ENCODE data around the gene ATAD3B. TPM values are rescaled to one million over a fixed set of nuclear protein-coding genes. Genes with fewer than 3 reads are reported as not detected.
A peak's percentile ranks its signal among the peaks of the same experiment; 100 is the strongest.
"Not testable (repeated sequence)": the region's sequence is repeated elsewhere in the genome, so short reads cannot be mapped to it uniquely, and the experiment has no call there.

Gene ATAD3B
- total and polyA plus RNA-seq, 2 of the 13 experiments (the other 11 are each of a cell fraction or from before 2014, with no cell fraction given) = 9.6 to 31.1 TPM

- H3K4me1 ChIP-seq (ENCODE audit: insufficient read depth, low read length) = peaks cover 12% of the 10 kb centered on the region
- peak overlapping the region in 2 of 3 experiments; percentile 43 to 58; a peak in 4 of 6 replicates for H3K4me3 ChIP-seq (replicated peaks in 1 of 3; ENCODE audit: insufficient read depth in 1 of 3, low read depth in 2 of 3, low read length in 3 of 3)
- FAIRE-seq (peak; percentile 86), DNase-seq (ENCODE audit: low spot score) (peak; percentile 32), ATAC-seq (peak; percentile 64)
- H2AFZ ChIP-seq (ENCODE audit: low read length); H3K79me2 ChIP-seq (ENCODE audit: insufficient read depth, low read length); H4K20me1 ChIP-seq (ENCODE audit: insufficient read depth, low read length); H3K36me3 ChIP-seq (replicated peaks in 1 of 2; ENCODE audit: control insufficient read depth in 1 of 2, insufficient read depth in 2 of 2, low read length in 2 of 2); H3K27me3 ChIP-seq (ENCODE audit: control insufficient read depth in 1 of 2, insufficient read depth in 2 of 2, low read length in 2 of 2); intact Hi-C loops (cut with micrococcal nuclease; ENCODE audit: unreplicated experiment); CTCF ChIA-PET (ENCODE audit: low intra/inter-chr PET ratio, low total read pairs); H3K27ac ChIP-seq (ENCODE audit: extremely low read length, insufficient read depth, low read length); H3K9me3 ChIP-seq (ENCODE audit: low read length); in situ Hi-C loops (cut with HindIII; ENCODE audit: extremely low pct_ligation_motif_present, low pct_unique_long_range_greater_than_20kb); TF ChIP-seq GABPA (IDR thresholded peaks at IDR 0.05; ENCODE audit: low read depth, low read length); USF2 (IDR thresholded peaks at IDR 0.05; ENCODE audit: low read depth, low read length); CREM (CRISPR knock-in tag; IDR thresholded peaks at IDR 0.05); CREB1 (IDR thresholded peaks at IDR 0.05): not testable (repeated sequence)
- H3K4me2 ChIP-seq (ENCODE audit: low read depth, low read length) = peak overlapping the region; percentile 62
- 2% methylated on average over 6 of the region's 22 CpGs for WGBS (ENCODE audit: low lambda C conversion rate)
- BruUV-seq (replicated peaks) = TSS peak; percentile 91
- H3K9ac ChIP-seq (ENCODE audit: insufficient read depth, low read depth, low read length) = 0 out of 2 replicates have a peak overlapping the region, but pooled peaks have one; percentile 15
- POLR2A ChIA-PET = interaction anchor here (0.6 to 3.4 kb wide), 13 partner anchors 60 to 110 kb away, joined by 3 to 40 read pairs (median 4); partner anchors contain the start of genes ANKRD65, CCNL2, MIB2 and MRPL20
- TF ChIP-seq GATAD1 (CRISPR knock-in tag; IDR thresholded peaks at IDR 0.05) = 0 out of 2 replicates have a peak, but pooled peaks have one; percentile 5
- 0 out of 2 replicates have a peak, but pooled peaks have one; percentile 1 for TF ChIP-seq PHF21A (CRISPR knock-in tag; IDR thresholded peaks at IDR 0.05)
- TF ChIP-seq KLF6 (CRISPR knock-in tag; IDR thresholded peaks at IDR 0.05) = peak; percentile 17; the same call in 1 of the 2 replicates
- peak; percentile 54; the same call in 1 of the 2 replicates for TF ChIP-seq ZNF232 (CRISPR knock-in tag; IDR thresholded peaks at IDR 0.05; ENCODE audit: borderline replicate concordance)
- 0 out of 2 replicates have a peak, but pooled peaks have one; percentile 17 for TF ChIP-seq POGZ (CRISPR knock-in tag; IDR thresholded peaks at IDR 0.05)
- peak; percentile 61 for TF ChIP-seq KAT8 (CRISPR knock-in tag; IDR thresholded peaks at IDR 0.05)
- 0 out of 2 replicates have a peak, but pooled peaks have one; percentile 70 for TF ChIP-seq ZNF605 (CRISPR knock-in tag; IDR thresholded peaks at IDR 0.05)
- TF ChIP-seq NR2C2 (CRISPR knock-in tag; IDR thresholded peaks at IDR 0.05; ENCODE audit: borderline replicate concordance) = 0 out of 2 replicates have a peak, but pooled peaks have one; percentile 14
- peak; percentile 22; the same call in 1 of the 2 replicates for TF ChIP-seq DMAP1 (CRISPR knock-in tag; IDR thresholded peaks at IDR 0.05)
- peak; percentile 64 for TF ChIP-seq GABPA (CRISPR knock-in tag; IDR thresholded peaks at IDR 0.05; ENCODE audit: low read depth)
- TF ChIP-seq SOX5 (CRISPR knock-in tag; IDR thresholded peaks at IDR 0.05; ENCODE audit: borderline replicate concordance) = 0 out of 2 replicates have a peak, but pooled peaks have one; percentile 2
- TF ChIP-seq STAG1 (CRISPR knock-in tag; IDR thresholded peaks at IDR 0.05) = peak; percentile 63
- TF ChIP-seq USF2 (CRISPR knock-in tag; IDR thresholded peaks at IDR 0.05; ENCODE audit: borderline replicate concordance) = peak; percentile 45; the same call in 1 of the 2 replicates
- 0 out of 2 replicates have a peak, but pooled peaks have one; percentile 12 for TF ChIP-seq CREM (IDR thresholded peaks at IDR 0.05)
- TF ChIP-seq ELF3 (CRISPR knock-in tag; IDR thresholded peaks at IDR 0.05) = 0 out of 2 replicates have a peak, but pooled peaks have one; percentile 14
- peak; percentile 16; the same call in 1 of the 2 replicates for TF ChIP-seq SAP130 (CRISPR knock-in tag; IDR thresholded peaks at IDR 0.05; ENCODE audit: low read depth)
- peak; percentile 49; the same call in 1 of the 2 replicates for TF ChIP-seq RAD21 (CRISPR knock-in tag; IDR thresholded peaks at IDR 0.05)
- TF ChIP-seq, protein P1, sequence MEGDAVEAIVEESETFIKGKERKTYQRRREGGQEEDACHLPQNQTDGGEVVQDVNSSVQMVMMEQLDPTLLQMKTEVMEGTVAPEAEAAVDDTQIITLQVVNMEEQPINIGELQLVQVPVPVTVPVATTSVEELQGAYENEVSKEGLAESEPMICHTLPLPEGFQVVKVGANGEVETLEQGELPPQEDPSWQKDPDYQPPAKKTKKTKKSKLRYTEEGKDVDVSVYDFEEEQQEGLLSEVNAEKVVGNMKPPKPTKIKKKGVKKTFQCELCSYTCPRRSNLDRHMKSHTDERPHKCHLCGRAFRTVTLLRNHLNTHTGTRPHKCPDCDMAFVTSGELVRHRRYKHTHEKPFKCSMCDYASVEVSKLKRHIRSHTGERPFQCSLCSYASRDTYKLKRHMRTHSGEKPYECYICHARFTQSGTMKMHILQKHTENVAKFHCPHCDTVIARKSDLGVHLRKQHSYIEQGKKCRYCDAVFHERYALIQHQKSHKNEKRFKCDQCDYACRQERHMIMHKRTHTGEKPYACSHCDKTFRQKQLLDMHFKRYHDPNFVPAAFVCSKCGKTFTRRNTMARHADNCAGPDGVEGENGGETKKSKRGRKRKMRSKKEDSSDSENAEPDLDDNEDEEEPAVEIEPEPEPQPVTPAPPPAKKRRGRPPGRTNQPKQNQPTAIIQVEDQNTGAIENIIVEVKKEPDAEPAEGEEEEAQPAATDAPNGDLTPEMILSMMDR (CRISPR knock-in tag; IDR thresholded peaks at IDR 0.05) = peak; percentile 73
- TF ChIP-seq HDAC1 (CRISPR knock-in tag; IDR thresholded peaks at IDR 0.05) = peak; percentile 45; the same call in 1 of the 2 replicates
- TF ChIP-seq ETV5 (CRISPR knock-in tag; IDR thresholded peaks at IDR 0.05; ENCODE audit: borderline replicate concordance) = peak; percentile 65; the same call in 1 of the 2 replicates
- peak; percentile 65 for TF ChIP-seq CREB1 (CRISPR knock-in tag; IDR thresholded peaks at IDR 0.05)
Measured at GRCh38 chr1:1505366-1505798, 33.8 kb downstream of the ATAD3B start.
